ENCODE measurements around the gene MUC6. TPM values are rescaled to one million over a fixed set of nuclear protein-coding genes. Genes with fewer than 3 reads are reported as not detected.

The MUC6 gene
- total RNA-seq, 3 donors from 2014 or later (not counting 1 experiment from before 2014, with no cell fraction given): not detected

GRCh38 chr11:967995-968751, 68.3 kb downstream of the MUC6 start:
- peaks cover 15% of the 10 kb centered on the region for H3K36me3 ChIP-seq (ENCODE audit: control insufficient read depth, insufficient read depth, low read length)
- DNase-seq: no peak
- H3K27me3 Mint-ChIP-seq (ENCODE audit: low read depth in 2 of 2): no peaks in the 10 kb centered on the region
- no peaks in the 10 kb centered on the region for H3K9me3 ChIP-seq (ENCODE audit: control insufficient read depth, insufficient read depth, low read length)
- TF ChIP-seq CTCF (IDR thresholded peaks at IDR 0.05): no peak
- peak in 1 of 3 donors; percentile 28 for ATAC-seq
- no peaks in the 10 kb centered on the region for H3K36me3 Mint-ChIP-seq
- H3K4me3 ChIP-seq (ENCODE audit: low read length): no peak overlapping the region
- intact Hi-C loops (cut with micrococcal nuclease): no loop called here
- WGBS (ENCODE audit: insufficient coverage): 67% methylated on average over 29 of the region's 31 CpGs
- H3K4me1 Mint-ChIP-seq: peaks cover 51 to 53% of the 10 kb centered on the region in 2 donors
- peak overlapping the region; percentile 29 to 90 for H3K27ac Mint-ChIP-seq
- no peaks in the 10 kb centered on the region for H3K9me3 Mint-ChIP-seq
- H3K4me1 ChIP-seq (ENCODE audit: control insufficient read depth, insufficient read depth, low read length): peaks cover 26% of the 10 kb centered on the region
- H3K27ac ChIP-seq (ENCODE audit: low read length): peak overlapping the region; percentile 58
- H3K27me3 ChIP-seq (ENCODE audit: control insufficient read depth, insufficient read depth, low read length): no peaks in the 10 kb centered on the region
- H3K4me3 Mint-ChIP-seq: peak overlapping the region; percentile 81

GRCh38 chr11:965206-965775, 71.2 kb downstream of the MUC6 start:
- Mint-ChIP-seq H3K4me3 (no peak overlapping the region), H3K27ac (peak overlapping the region; percentile 36 to 90), H3K9me3 (no peaks in the 10 kb centered on the region), H3K36me3 (no peaks in the 10 kb centered on the region), H3K27me3 (ENCODE audit: low read depth in 2 of 2) (no peaks in the 10 kb centered on the region), H3K4me1 (peaks cover 35 to 49% of the 10 kb centered on the region in 2 donors)
- Histone ChIP-seq H3K27ac (ENCODE audit: low read length) (no peak overlapping the region), H3K27me3 (ENCODE audit: control insufficient read depth, insufficient read depth, low read length) (no peaks in the 10 kb centered on the region), H3K4me1 (ENCODE audit: control insufficient read depth, insufficient read depth, low read length) (peaks cover 21% of the 10 kb centered on the region), H3K4me3 (ENCODE audit: low read length) (no peak overlapping the region), H3K9me3 (ENCODE audit: control insufficient read depth, insufficient read depth, low read length) (no peaks in the 10 kb centered on the region), H3K36me3 (ENCODE audit: control insufficient read depth, insufficient read depth, low read length) (peaks cover 2% of the 10 kb centered on the region)
- 87% methylated on average over 12 of the region's 13 CpGs for WGBS (ENCODE audit: insufficient coverage)
- ATAC-seq (peak in 1 of 3 donors; percentile 19), DNase-seq (no peak)
- TF ChIP-seq CTCF (IDR thresholded peaks at IDR 0.05): no peak
- intact Hi-C loops (cut with micrococcal nuclease): no loop called here

GRCh38 chr11:963852-964251, 72.7 kb downstream of the MUC6 start:
- no peak for DNase-seq
- Mint-ChIP-seq H3K36me3 (no peaks in the 10 kb centered on the region), H3K4me1 (peaks cover 26 to 39% of the 10 kb centered on the region in 2 donors), H3K27me3 (ENCODE audit: low read depth in 2 of 2) (no peaks in the 10 kb centered on the region), H3K9me3 (no peaks in the 10 kb centered on the region), H3K4me3 (no peak overlapping the region), H3K27ac (peak overlapping the region; percentile 41 to 60)
- no peaks in the 10 kb centered on the region for H3K9me3 ChIP-seq (ENCODE audit: control insufficient read depth, insufficient read depth, low read length)
- WGBS (ENCODE audit: insufficient coverage): 92% methylated on average over 7 of the region's 7 CpGs
- no peak for TF ChIP-seq CTCF (IDR thresholded peaks at IDR 0.05)
- H3K27ac ChIP-seq (ENCODE audit: low read length): no peak overlapping the region
- no peaks in the 10 kb centered on the region for H3K27me3 ChIP-seq (ENCODE audit: control insufficient read depth, insufficient read depth, low read length)
- intact Hi-C loops (cut with micrococcal nuclease): no loop called here
- peaks cover 9% of the 10 kb centered on the region for H3K36me3 ChIP-seq (ENCODE audit: control insufficient read depth, insufficient read depth, low read length)
- no peak overlapping the region for H3K4me3 ChIP-seq (ENCODE audit: low read length)
- H3K4me1 ChIP-seq (ENCODE audit: control insufficient read depth, insufficient read depth, low read length): peaks cover 11% of the 10 kb centered on the region
- peak in 1 of 3 donors; percentile 34 for ATAC-seq

Other genes with a start within 250 kb of the MUC6 start
- gene CEND1, start 246.6 kb downstream of the MUC6 start, total RNA-seq: not detected
- 10 to 100 TPM; 22.8 to 34.6 (median 31.5) TPM for gene SLC25A22, start 238.4 kb downstream of the MUC6 start, total RNA-seq
- gene PIDD1, start 231.5 kb downstream of the MUC6 start, total RNA-seq: 10 to 100 TPM; 24.3 to 30.9 (median 25.2) TPM
- 1,000 to 10,000 TPM; 1,482 to 1,846 (median 1,534) TPM for gene RPLP2, start 226.8 kb downstream of the MUC6 start, total RNA-seq
- gene PNPLA2, start 217.8 kb downstream of the MUC6 start, total RNA-seq: 100 to 1,000 TPM; 184 to 218 (median 201) TPM
- gene CRACR2B, start 208.8 kb downstream of the MUC6 start, total RNA-seq: 10 to 100 TPM in 1 of 3 donors, 1 to 10 TPM in 2; 3.4 to 10.1 (median 3.8) TPM
- 10 to 100 TPM; 40.9 to 68.3 (median 52.9) TPM for gene CD151, start 203.8 kb downstream of the MUC6 start, total RNA-seq
- gene POLR2L, start 194.2 kb downstream of the MUC6 start, total RNA-seq: 10 to 100 TPM; 48.2 to 63.8 (median 61.2) TPM
- gene TSPAN4, start 193.9 kb downstream of the MUC6 start, total RNA-seq: 10 to 100 TPM; 11.2 to 18.6 (median 14.6) TPM
- 10 to 100 TPM; 32.6 to 40.3 (median 33.2) TPM for gene CHID1, start 125.9 kb downstream of the MUC6 start, total RNA-seq
- 100 to 1,000 TPM in 1 of 3 donors, 10 to 100 TPM in 2; 57.2 to 120 (median 82.9) TPM for gene AP2A2, start 110.8 kb downstream of the MUC6 start, total RNA-seq
- not detected for gene MUC2, start 38.2 kb upstream of the MUC6 start, total RNA-seq
- gene MUC5AC, start 121.2 kb upstream of the MUC6 start, total RNA-seq: not detected
- gene MUC5B, start 186.3 kb upstream of the MUC6 start, total RNA-seq: not detected